Fibroblast of pulmonary artery (primary cell): ENCODE results near the gene KDM4C.

Experiments used
- DNase-seq: peaks from one replicate; pipeline ENCODE4 v3.0.0-alpha.2; 2010; ENCODE audit warnings: low read depth
- H3K4me3 ChIP-seq: replicated peaks from 2 replicates; pipeline ENCODE4 v1.5.1; 2011; ENCODE audit warnings: low read depth, mild to moderate bottlenecking, control low read depth, low read length, moderate library complexity
- TF ChIP-seq, protein P1 (sequence below): IDR thresholded peaks from 2 replicates; pipeline ENCODE4 v1.5.1; 2011; ENCODE audit warnings: mild to moderate bottlenecking, control low read depth, low read length, inconsistent platforms; ENCODE audit errors: missing control alignments

KDM4C gene

GRCh38 chr9:7137040-7137439 is 379.3 kb downstream of the KDM4C start:
- no peak for DNase-seq
- H3K4me3 ChIP-seq, result no peak overlapping the region
- TF ChIP-seq, protein P1, sequence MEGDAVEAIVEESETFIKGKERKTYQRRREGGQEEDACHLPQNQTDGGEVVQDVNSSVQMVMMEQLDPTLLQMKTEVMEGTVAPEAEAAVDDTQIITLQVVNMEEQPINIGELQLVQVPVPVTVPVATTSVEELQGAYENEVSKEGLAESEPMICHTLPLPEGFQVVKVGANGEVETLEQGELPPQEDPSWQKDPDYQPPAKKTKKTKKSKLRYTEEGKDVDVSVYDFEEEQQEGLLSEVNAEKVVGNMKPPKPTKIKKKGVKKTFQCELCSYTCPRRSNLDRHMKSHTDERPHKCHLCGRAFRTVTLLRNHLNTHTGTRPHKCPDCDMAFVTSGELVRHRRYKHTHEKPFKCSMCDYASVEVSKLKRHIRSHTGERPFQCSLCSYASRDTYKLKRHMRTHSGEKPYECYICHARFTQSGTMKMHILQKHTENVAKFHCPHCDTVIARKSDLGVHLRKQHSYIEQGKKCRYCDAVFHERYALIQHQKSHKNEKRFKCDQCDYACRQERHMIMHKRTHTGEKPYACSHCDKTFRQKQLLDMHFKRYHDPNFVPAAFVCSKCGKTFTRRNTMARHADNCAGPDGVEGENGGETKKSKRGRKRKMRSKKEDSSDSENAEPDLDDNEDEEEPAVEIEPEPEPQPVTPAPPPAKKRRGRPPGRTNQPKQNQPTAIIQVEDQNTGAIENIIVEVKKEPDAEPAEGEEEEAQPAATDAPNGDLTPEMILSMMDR, result no peak

DNA sequence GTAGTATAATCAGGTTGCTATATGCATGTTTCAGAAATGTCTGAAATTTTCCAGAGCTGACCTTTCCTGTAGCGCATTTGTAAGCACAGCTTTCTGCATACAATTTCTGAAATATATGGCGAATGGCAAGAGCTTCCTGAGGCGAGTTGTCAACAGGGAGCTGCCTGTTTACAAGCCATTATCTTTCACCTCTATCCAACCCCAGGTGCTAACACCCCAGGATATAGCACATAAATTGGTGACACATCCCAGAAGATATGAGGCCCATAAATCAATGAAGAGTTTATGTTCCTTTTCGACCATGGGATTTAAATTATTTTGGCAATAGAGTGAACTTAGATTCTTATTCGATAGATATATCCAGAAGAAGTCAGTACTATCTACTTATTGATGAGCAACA is 379.8 kb downstream of the KDM4C start:
- H3K4me3 ChIP-seq, result no peak overlapping the region
- no peak for DNase-seq
- TF ChIP-seq, protein P1, result no peak

- TF ChIP-seq, protein P1, result no peak
- H3K4me3 ChIP-seq, result no peak overlapping the region
- DNase-seq, result no peak
These were observed 382.1 kb downstream of the KDM4C start for GRCh38 chr9:7139886-7140285.

DNA sequence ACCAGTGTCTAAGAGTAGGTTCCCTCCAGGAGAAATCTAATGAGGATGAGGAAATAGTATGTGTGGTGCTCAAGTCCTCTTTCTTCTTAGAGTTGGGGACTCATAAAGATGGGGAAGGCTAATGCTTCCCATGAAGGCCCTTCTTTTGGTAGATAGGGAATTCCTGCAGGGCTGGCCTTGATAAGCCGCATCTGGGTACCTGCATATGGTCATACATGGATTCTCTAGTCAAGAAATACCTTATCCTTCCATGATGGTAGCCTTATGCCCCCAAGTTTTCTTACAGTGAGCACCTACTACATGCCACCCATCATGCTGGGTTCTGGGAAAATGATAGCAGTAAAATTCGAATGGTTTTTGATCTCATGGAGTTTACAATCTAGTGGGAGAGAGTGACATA is 382.6 kb downstream of the KDM4C start:
- TF ChIP-seq, protein P1, result no peak
- no peak overlapping the region for H3K4me3 ChIP-seq
- DNase-seq, result no peak

DNA sequence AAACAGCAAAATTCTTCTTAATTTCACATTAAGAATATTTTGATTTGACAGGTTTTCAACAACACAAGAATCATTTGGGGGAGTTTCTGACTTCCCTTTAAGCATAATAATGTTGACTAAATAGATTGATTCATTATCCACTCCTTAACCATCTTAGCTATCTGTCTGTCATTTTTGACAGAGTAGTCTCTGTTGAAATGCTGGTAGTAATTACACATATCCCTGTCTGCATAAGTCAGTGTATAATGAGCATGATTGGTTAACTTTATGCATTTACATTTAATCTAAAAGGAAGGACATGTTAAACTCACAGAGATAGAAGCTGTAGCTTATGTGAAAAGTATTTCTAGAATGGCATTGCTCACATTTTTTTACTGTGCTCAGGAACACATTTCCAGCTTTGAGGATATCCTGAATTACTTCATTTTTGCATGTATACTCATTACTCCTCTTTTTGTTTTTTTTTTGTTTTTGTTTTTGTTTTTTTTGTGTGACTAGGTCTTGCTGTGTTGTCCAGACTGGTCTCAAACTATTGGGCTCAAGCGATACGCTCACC is 385.9 kb downstream of the KDM4C start:
- H3K4me3 ChIP-seq, result no peak overlapping the region
- TF ChIP-seq, protein P1, result no peak
- DNase-seq, result no peak

- no peak for DNase-seq
- TF ChIP-seq, protein P1, result no peak
- no peak overlapping the region for H3K4me3 ChIP-seq
These were observed 386.7 kb downstream of the KDM4C start for GRCh38 chr9:7144265-7145046.
